HG02938 (cell line): ENCODE data around the gene DAPK3.

Experiments used
- ATAC-seq: cut with Tn5 transposase; IDR thresholded peaks from one replicate; pipeline ENCODE4 v1.9.1; 2021; ENCODE audit warnings: mild to moderate bottlenecking, moderate library complexity; ENCODE audit not compliant: unreplicated experiment

Gene DAPK3

GRCh38 chr19:3919793-3920192 lies 51.1 kb downstream of the DAPK3 start:
- ATAC-seq: no peak

- no peak for ATAC-seq
Measured at GRCh38 chr19:3916033-3916432, 54.9 kb downstream of the DAPK3 start.

- ATAC-seq: no peak
Measured at GRCh38 chr19:3914199-3914598, 56.7 kb downstream of the DAPK3 start.

- no peak for ATAC-seq
Measured at GRCh38 chr19:3910105-3910504, 60.8 kb downstream of the DAPK3 start.
